Measurements from ENCODE around the gene CAB39. TPM values are rescaled to one million over a fixed set of nuclear protein-coding genes. Genes with fewer than 3 reads are reported as not detected.
"Not testable (repeated sequence)": the region's sequence is repeated elsewhere in the genome, so short reads cannot be mapped to it uniquely, and the experiment has no call there.

The CAB39 gene
- total RNA-seq, 1 donor: 68.5 TPM

GRCh38 chr2:230719340-230719739 lies 6.7 kb downstream of the CAB39 start:
- no peak overlapping the region for H3K4me3 ChIP-seq (ENCODE audit: low read depth, low read length)
- no peak for TF ChIP-seq CTCF (IDR thresholded peaks at IDR 0.05; ENCODE audit: insufficient read depth, low read length)
- DNase-seq (ENCODE audit: low read depth): no peak

- H3K4me3 ChIP-seq (ENCODE audit: low read depth, low read length): no peak overlapping the region
- no peak for DNase-seq (ENCODE audit: low read depth)
Measured at GRCh38 chr2:230721712-230722111, 9.1 kb downstream of the CAB39 start.

GRCh38 chr2:230722207-230722885 lies 9.7 kb downstream of the CAB39 start:
- no peak for DNase-seq (ENCODE audit: low read depth)
- H3K4me3 ChIP-seq (ENCODE audit: low read depth, low read length): no peak overlapping the region
- no peak for TF ChIP-seq CTCF (IDR thresholded peaks at IDR 0.05; ENCODE audit: insufficient read depth, low read length)

More at GRCh38 chr2:230721712-230722111, 9.1 kb downstream of the CAB39 start:
- TF ChIP-seq CTCF (IDR thresholded peaks at IDR 0.05; ENCODE audit: insufficient read depth, low read length): no peak

- TF ChIP-seq CTCF (IDR thresholded peaks at IDR 0.05; ENCODE audit: insufficient read depth, low read length): no peak
- DNase-seq (ENCODE audit: low read depth): no peak
- H3K4me3 ChIP-seq (ENCODE audit: low read depth, low read length): no peak overlapping the region
Measured at GRCh38 chr2:230723363-230723762, 10.7 kb downstream of the CAB39 start.

GRCh38 chr2:230724957-230725356 lies 12.3 kb downstream of the CAB39 start:
- DNase-seq (ENCODE audit: low read depth); H3K4me3 ChIP-seq (ENCODE audit: low read depth, low read length): not testable (repeated sequence)

GRCh38 chr2:230731512-230731911 lies 18.9 kb downstream of the CAB39 start:
- TF ChIP-seq CTCF (IDR thresholded peaks at IDR 0.05; ENCODE audit: insufficient read depth, low read length): no peak
- no peak for DNase-seq (ENCODE audit: low read depth)
- no peak overlapping the region for H3K4me3 ChIP-seq (ENCODE audit: low read depth, low read length)

- TF ChIP-seq CTCF (IDR thresholded peaks at IDR 0.05; ENCODE audit: insufficient read depth, low read length): no peak
- DNase-seq (ENCODE audit: low read depth): no peak
- no peak overlapping the region for H3K4me3 ChIP-seq (ENCODE audit: low read depth, low read length)
Measured at GRCh38 chr2:230732914-230733401, 20.3 kb downstream of the CAB39 start.
